GM12891 (cell line): ENCODE measurements around the gene ADAMTS17.

Experiments
- POLR2A ChIP-seq: IDR thresholded peaks from 2 replicates; pipeline ENCODE4 v1.6.1; 2011; ENCODE audit warnings: low read depth, low read length, control low read depth
- POLR2AphosphoS5 ChIP-seq: IDR thresholded peaks from 2 replicates; pipeline ENCODE4 v1.6.1; 2011; ENCODE audit warnings: low read depth, low read length, control low read depth
- POU2F2 ChIP-seq: IDR thresholded peaks from 2 replicates; pipeline ENCODE4 v1.6.1; 2011; ENCODE audit warnings: low read depth, mild to moderate bottlenecking, control low read depth, low read length, moderate library complexity
- SPI1 ChIP-seq: IDR thresholded peaks from 2 replicates; pipeline ENCODE4 v1.6.1; 2011; ENCODE audit warnings: low read depth, low read length, control low read depth
- TAF1 ChIP-seq: IDR thresholded peaks from 2 replicates; pipeline ENCODE4 v1.6.1; 2011; ENCODE audit warnings: low read depth, low read length, control low read depth

GRCh38 chr15:100159436-100159835, 182.3 kb downstream of the ADAMTS17 start:
- TF ChIP-seq TAF1 (no peak), POLR2AphosphoS5 (no peak), POLR2A (no peak), POU2F2 (no peak), SPI1 (no peak)
